ENCODE results near the gene GPHN.
"Not testable (repeated sequence)": the region's sequence is repeated elsewhere in the genome, so short reads cannot be mapped to it uniquely, and the experiment has no call there.

Gene GPHN

DNA sequence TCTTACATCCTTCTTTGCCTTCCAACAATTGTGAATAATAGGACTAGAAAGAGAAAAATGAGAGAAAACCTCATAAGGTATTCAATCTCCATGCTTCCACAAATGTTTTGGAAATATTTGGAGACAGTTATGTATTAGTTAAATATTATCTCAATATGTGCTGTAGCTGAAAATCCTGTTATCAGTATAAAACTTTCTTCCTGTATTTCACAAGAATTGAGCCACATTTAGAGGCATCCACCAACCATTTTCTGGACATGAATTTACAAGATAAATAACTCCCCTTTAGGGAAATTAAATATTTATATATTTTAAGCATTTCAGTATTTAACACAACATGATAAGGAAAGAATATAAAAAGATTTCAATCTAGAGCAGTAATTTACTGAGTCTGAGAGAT, 200.3 kb downstream of the GPHN start:
- Histone ChIP-seq H4K20me1 (ENCODE audit: insufficient read depth, low read length) (no peaks in the 10 kb centered on the region), H3K9me2 (ENCODE audit: low read depth, low read length) (no peaks in the 10 kb centered on the region), H3K9ac (ENCODE audit: low read length) (no peak overlapping the region), H2AFZ (ENCODE audit: low read length) (no peak overlapping the region), H3K4me2 (ENCODE audit: low read length) (no peak overlapping the region), H3K27ac (ENCODE audit: low read depth, low read length, poor library complexity, severe bottlenecking) (no peak overlapping the region), H3K27me3 (ENCODE audit: insufficient read depth, low read length) (no peaks in the 10 kb centered on the region), H3K79me2 (ENCODE audit: insufficient read depth, low read length) (no peaks in the 10 kb centered on the region), H3K9me3 (ENCODE audit: low read length) (no peaks in the 10 kb centered on the region), H3K4me1 (ENCODE audit: insufficient read depth, low read length, severe bottlenecking) (no peaks in the 10 kb centered on the region), H3F3A (ENCODE audit: insufficient read depth, low read length) (no peaks in the 10 kb centered on the region), H3K36me3 (ENCODE audit: insufficient read depth, low read length) (no peaks in the 10 kb centered on the region), H3K4me3 (ENCODE audit: low read depth, low read length, poor library complexity, severe bottlenecking) (no peak overlapping the region)
- no peak for TF ChIP-seq EZH2 (IDR thresholded peaks at IDR 0.05; ENCODE audit: borderline replicate concordance, low read length)
- TF ChIP-seq, protein P1, sequence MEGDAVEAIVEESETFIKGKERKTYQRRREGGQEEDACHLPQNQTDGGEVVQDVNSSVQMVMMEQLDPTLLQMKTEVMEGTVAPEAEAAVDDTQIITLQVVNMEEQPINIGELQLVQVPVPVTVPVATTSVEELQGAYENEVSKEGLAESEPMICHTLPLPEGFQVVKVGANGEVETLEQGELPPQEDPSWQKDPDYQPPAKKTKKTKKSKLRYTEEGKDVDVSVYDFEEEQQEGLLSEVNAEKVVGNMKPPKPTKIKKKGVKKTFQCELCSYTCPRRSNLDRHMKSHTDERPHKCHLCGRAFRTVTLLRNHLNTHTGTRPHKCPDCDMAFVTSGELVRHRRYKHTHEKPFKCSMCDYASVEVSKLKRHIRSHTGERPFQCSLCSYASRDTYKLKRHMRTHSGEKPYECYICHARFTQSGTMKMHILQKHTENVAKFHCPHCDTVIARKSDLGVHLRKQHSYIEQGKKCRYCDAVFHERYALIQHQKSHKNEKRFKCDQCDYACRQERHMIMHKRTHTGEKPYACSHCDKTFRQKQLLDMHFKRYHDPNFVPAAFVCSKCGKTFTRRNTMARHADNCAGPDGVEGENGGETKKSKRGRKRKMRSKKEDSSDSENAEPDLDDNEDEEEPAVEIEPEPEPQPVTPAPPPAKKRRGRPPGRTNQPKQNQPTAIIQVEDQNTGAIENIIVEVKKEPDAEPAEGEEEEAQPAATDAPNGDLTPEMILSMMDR (IDR thresholded peaks at IDR 0.05; ENCODE audit: low read length): no peak

DNA sequence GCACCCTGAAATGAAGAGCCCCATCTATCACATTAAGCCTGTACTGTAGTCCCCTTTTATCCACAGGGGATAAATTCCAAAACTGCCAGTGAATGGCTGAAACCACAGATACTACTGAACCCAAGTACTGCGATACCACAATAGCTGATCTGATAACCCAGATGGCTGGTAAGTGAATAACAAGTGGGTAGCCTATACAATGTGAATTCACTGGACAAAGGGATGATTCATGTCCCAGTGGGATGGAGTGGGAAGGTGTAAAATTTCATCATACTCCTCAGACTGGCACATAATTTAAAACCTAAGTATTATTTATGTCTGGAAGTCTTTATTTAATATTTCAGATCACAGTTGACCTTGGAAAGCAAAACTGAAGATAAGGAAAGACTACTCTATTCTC, 201.3 kb downstream of the GPHN start:
- H3K27ac ChIP-seq (ENCODE audit: low read depth, low read length, poor library complexity, severe bottlenecking): no peak overlapping the region
- H3K4me2 ChIP-seq (ENCODE audit: low read length): no peak overlapping the region
- no peaks in the 10 kb centered on the region for H3K36me3 ChIP-seq (ENCODE audit: insufficient read depth, low read length)
- no peaks in the 10 kb centered on the region for H3K9me3 ChIP-seq (ENCODE audit: low read length)
- H3K4me1 ChIP-seq (ENCODE audit: insufficient read depth, low read length, severe bottlenecking): no peaks in the 10 kb centered on the region
- TF ChIP-seq, protein P1 (IDR thresholded peaks at IDR 0.05; ENCODE audit: low read length): no peak
- TF ChIP-seq EZH2 (IDR thresholded peaks at IDR 0.05; ENCODE audit: borderline replicate concordance, low read length): no peak
- H3K9me2 ChIP-seq (ENCODE audit: low read depth, low read length): no peaks in the 10 kb centered on the region
- H3K79me2 ChIP-seq (ENCODE audit: insufficient read depth, low read length): no peaks in the 10 kb centered on the region
- no peaks in the 10 kb centered on the region for H3K27me3 ChIP-seq (ENCODE audit: insufficient read depth, low read length)
- H3K9ac ChIP-seq (ENCODE audit: low read length): no peak overlapping the region
- H2AFZ ChIP-seq (ENCODE audit: low read length): no peak overlapping the region
- H4K20me1 ChIP-seq (ENCODE audit: insufficient read depth, low read length): no peaks in the 10 kb centered on the region
- H3F3A ChIP-seq (ENCODE audit: insufficient read depth, low read length): no peaks in the 10 kb centered on the region
- H3K4me3 ChIP-seq (ENCODE audit: low read depth, low read length, poor library complexity, severe bottlenecking): no peak overlapping the region

DNA sequence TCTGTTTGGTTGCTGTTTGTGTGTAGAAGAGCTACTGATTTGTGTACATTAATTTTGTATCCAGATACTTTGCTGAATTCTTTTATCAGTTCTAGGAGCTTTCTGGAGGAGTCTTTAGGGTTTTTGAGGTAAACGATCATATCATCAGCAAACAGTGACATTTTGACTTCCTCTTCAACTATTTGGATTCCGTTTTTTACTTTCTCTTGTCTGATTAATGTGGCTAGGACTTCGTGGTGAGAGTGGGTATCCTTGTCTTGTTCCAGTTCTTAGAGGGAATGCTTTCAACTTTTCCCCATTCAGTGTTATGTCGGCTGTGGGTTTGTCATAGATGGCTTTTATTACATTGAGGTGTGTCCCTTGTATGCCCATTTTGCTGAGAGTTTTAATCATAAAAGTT, 206.3 kb downstream of the GPHN start:
- H3K9ac ChIP-seq (ENCODE audit: low read length); H3K9me2 ChIP-seq (ENCODE audit: low read depth, low read length); H3K79me2 ChIP-seq (ENCODE audit: insufficient read depth, low read length); H3K4me1 ChIP-seq (ENCODE audit: insufficient read depth, low read length, severe bottlenecking); H3K36me3 ChIP-seq (ENCODE audit: insufficient read depth, low read length); H4K20me1 ChIP-seq (ENCODE audit: insufficient read depth, low read length); H3K9me3 ChIP-seq (ENCODE audit: low read length); H3K4me3 ChIP-seq (ENCODE audit: low read depth, low read length, poor library complexity, severe bottlenecking); H3K27ac ChIP-seq (ENCODE audit: low read depth, low read length, poor library complexity, severe bottlenecking); H3K27me3 ChIP-seq (ENCODE audit: insufficient read depth, low read length); H3F3A ChIP-seq (ENCODE audit: insufficient read depth, low read length); H2AFZ ChIP-seq (ENCODE audit: low read length); H3K4me2 ChIP-seq (ENCODE audit: low read length): not testable (repeated sequence)

DNA sequence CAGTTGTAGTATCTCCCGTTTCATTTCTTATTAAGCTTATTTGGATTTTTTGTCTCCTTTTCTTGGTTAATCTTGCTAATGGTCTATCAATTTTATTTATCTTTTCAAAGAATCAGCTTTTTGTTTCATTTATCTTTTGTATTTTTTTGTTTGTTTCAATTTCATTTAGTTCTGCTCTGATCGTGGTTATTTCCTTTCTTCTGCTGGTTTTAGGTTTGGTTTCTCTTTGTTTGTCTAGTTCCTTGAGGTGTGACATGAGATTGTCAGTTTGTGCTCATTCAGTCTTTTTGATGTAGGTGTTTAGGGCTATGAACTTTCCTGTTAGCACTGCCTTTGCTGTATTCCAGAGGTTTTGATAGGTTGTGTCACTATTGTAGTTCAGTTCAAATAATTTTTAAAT, 207.4 kb downstream of the GPHN start:
- not testable (repeated sequence) for H3F3A ChIP-seq (ENCODE audit: insufficient read depth, low read length); H3K36me3 ChIP-seq (ENCODE audit: insufficient read depth, low read length); H3K27ac ChIP-seq (ENCODE audit: low read depth, low read length, poor library complexity, severe bottlenecking); H3K27me3 ChIP-seq (ENCODE audit: insufficient read depth, low read length); H3K4me3 ChIP-seq (ENCODE audit: low read depth, low read length, poor library complexity, severe bottlenecking); H3K9me2 ChIP-seq (ENCODE audit: low read depth, low read length); H2AFZ ChIP-seq (ENCODE audit: low read length); H3K9me3 ChIP-seq (ENCODE audit: low read length); H3K9ac ChIP-seq (ENCODE audit: low read length); H4K20me1 ChIP-seq (ENCODE audit: insufficient read depth, low read length); H3K79me2 ChIP-seq (ENCODE audit: insufficient read depth, low read length); H3K4me2 ChIP-seq (ENCODE audit: low read length); H3K4me1 ChIP-seq (ENCODE audit: insufficient read depth, low read length, severe bottlenecking)
